ENCODE data around the gene CCDC159.

- TF ChIP-seq CTCF (IDR thresholded peaks at IDR 0.05) (no peak), POLR2A (IDR thresholded peaks at IDR 0.05) (no peak), POLR2AphosphoS5 (IDR thresholded peaks at IDR 0.05) (no peak)
Measured at GRCh38 chr19:11383706-11384048, 37.4 kb downstream of the CCDC159 start.
